Activated CD4-positive, alpha-beta T cell treated with anti-CD3 and anti-CD28 coated beads for 24 hours (primary cell): ENCODE data around the gene EPC1.
"Not testable (repeated sequence)": the region's sequence is repeated elsewhere in the genome, so short reads cannot be mapped to it uniquely, and the experiment has no call there.

Experiments
- DNase-seq, 2 donors: peaks; one replicate each; pipeline ENCODE4 v3.0.0-alpha.2; 2020; ENCODE audit warnings: low read depth in 2 of 2

The EPC1 gene, protein sequence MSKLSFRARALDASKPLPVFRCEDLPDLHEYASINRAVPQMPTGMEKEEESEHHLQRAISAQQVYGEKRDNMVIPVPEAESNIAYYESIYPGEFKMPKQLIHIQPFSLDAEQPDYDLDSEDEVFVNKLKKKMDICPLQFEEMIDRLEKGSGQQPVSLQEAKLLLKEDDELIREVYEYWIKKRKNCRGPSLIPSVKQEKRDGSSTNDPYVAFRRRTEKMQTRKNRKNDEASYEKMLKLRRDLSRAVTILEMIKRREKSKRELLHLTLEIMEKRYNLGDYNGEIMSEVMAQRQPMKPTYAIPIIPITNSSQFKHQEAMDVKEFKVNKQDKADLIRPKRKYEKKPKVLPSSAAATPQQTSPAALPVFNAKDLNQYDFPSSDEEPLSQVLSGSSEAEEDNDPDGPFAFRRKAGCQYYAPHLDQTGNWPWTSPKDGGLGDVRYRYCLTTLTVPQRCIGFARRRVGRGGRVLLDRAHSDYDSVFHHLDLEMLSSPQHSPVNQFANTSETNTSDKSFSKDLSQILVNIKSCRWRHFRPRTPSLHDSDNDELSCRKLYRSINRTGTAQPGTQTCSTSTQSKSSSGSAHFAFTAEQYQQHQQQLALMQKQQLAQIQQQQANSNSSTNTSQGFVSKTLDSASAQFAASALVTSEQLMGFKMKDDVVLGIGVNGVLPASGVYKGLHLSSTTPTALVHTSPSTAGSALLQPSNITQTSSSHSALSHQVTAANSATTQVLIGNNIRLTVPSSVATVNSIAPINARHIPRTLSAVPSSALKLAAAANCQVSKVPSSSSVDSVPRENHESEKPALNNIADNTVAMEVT

DNA sequence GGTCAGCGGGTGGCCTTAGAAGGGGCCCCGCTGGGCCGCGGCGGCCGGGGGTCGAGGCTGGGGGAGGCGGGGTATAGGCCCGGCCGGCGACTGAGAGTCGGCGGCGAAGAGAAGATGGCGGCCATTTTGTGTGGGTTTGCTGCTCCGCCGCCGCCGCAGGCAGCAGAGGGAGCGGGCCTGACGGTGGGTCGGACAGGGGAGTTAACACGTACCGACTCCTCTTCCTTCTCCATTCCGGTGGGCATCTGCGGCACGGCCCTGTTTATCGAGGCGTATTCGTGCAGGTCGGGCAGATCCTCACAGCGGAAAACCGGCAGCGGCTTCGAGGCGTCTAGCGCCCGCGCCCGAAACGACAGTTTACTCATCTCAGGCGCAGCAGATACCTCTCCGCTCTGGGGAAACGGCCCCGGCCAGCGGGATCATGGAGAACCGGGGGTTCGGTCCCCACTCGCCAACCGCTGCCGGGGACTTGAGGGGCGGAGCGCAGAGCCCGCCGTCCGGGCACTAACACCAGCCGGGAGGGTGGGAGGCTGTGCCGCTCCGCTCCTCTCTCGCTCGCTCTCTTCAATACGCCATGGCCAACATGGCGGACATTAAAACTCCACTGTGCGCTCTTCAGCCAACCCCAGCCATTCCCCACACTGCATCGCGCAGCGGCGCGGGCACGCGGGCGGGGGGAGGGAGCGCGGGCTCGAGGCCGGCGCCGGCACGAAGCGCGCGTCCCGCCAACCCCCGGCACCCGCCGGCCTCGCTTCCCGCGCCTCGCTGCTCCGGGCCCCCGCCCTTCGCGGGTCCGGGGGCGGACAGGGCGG is at the start of gene EPC1:
EPC1 (minus strand) TSS at position 608 of the 812 bp plus-strand sequence; CDS start at position 365, 243 bp downstream.
- peak; percentile 75 to 76 for DNase-seq

GRCh38 chr10:32393911-32394310 is 47.0 kb upstream of the EPC1 start:
- no peak for DNase-seq

GRCh38 chr10:32392284-32392683 is 45.3 kb upstream of the EPC1 start:
- not testable (repeated sequence) for DNase-seq

- DNase-seq, result no peak
Observed at GRCh38 chr10:32390193-32390592, 43.2 kb upstream of the EPC1 start.

GRCh38 chr10:32388258-32389027 is 41.5 kb upstream of the EPC1 start:
- DNase-seq, result no peak

DNA sequence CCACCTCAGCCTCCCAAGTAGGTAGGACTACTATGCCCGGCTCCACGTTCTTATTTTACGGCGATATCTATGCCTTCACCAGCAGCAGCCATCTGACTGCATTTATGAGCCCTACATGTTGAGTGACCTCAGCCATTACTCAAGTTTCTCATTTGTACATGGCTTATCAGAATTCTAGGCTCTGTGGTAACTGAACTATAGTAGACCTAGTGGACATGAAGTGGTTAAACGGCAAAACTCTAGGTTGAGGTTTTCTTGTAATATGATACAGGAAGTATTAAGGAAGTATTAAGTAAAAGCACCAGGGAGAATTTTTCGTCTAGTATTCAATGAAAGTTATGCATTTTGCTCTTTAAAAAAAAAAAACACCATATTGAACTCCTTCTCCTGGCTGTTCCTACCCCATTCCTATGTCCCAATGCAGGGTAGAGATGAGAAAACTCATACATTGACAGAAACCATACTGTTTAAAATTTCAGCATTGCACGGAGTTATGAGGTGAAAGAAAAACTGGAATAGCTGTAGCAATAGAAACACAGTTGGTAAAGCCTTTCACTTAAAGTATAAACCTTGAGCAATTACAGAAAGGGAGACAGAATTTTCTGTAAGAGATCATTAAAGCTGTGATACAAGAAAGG is 39.8 kb upstream of the EPC1 start:
- no peak for DNase-seq

DNA sequence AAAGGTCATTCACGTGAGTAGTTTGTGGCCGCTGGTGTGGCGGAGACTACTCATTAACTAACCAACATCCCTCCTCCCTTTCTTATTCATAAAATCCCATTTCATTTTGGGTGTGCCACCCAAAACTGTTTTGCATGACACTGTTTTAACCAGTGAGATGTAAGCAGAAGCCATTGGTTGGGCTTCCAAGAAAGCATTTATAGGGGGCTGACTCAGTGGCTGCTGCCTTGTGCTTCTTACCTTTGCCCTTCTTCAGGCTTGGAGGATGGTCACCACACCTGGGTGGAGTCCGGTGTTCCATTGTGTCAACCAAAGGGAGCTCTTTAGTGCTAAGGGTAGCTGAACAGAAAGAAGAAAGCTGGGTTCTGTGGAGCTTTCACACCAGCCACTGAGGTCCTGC is 37.2 kb upstream of the EPC1 start:
- DNase-seq, result no peak

DNA sequence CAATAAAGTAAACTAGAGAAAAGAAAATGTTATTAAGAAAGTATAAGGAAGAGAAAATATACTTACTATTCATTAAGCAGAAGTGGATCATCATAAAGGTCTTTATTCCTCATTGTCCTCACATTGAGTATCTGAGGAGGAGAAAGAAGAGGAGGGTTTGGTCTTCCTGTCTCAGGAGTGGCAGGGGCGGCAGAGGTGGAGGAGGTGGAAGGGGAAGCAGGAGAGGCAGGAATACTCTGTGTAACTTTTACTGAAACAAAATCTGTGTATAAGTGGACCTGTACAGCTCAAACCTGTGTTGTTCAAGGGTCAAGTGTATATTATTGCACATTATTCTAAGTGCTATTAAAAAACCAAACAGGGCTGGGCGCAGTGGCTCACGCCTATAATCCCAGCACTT is 34.2 kb upstream of the EPC1 start:
- no peak for DNase-seq

DNA sequence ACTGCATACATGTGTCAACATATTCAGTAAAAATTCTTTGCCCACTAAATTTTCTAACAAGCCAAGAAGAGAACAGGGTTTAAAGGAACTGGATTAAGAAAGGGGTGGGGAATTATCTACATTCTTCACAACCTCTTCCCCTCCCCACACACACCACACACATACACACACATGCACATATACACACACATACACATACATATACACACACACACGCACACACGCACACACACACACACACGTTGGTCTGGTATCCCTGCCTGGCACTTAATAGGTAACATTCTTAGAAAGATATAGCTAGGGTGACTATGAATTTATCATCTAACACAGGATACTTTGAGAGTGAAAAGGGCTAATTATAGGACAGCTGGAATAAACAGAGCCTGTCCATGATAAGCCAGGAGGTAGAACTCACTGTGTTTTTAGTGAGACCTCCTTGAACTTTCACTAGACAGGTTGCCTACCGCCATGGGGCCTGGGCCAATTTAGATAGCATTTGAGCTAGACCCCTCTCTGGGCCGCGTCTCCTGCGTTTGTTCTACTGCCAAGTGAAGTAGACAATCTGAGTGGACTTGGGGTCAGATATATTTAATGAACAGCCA is 33.1 kb upstream of the EPC1 start:
- no peak for DNase-seq

DNA sequence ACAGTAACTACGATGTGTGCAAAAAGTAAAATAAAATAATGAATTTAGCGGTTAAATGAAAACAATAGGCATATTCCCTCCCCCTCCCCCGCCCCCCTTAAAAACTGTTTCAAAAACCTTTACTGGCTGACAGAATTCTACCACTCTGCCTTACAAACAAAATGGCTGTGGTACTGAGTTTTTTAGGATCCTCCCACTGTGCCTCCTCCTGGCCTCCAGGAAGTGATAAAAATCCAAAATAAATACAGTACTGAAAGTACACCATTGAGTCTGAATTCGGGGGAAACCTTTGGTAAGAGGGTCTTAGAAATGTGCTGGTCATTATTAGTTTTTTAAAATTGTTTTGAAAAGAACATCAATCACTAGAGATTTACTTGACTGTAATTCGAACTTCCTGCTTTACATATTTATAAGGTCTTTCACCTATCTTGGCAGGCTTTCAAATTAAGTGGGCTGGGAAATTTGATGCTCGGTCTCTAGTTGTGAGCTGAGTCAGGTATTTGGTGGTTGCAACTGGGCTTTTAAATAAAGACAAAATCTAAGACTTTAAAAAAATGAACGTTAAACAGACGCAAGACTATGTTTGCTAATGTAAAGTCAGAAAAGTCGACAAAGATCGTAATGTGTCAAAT is 32.5 kb upstream of the EPC1 start:
- DNase-seq, result no peak

DNA sequence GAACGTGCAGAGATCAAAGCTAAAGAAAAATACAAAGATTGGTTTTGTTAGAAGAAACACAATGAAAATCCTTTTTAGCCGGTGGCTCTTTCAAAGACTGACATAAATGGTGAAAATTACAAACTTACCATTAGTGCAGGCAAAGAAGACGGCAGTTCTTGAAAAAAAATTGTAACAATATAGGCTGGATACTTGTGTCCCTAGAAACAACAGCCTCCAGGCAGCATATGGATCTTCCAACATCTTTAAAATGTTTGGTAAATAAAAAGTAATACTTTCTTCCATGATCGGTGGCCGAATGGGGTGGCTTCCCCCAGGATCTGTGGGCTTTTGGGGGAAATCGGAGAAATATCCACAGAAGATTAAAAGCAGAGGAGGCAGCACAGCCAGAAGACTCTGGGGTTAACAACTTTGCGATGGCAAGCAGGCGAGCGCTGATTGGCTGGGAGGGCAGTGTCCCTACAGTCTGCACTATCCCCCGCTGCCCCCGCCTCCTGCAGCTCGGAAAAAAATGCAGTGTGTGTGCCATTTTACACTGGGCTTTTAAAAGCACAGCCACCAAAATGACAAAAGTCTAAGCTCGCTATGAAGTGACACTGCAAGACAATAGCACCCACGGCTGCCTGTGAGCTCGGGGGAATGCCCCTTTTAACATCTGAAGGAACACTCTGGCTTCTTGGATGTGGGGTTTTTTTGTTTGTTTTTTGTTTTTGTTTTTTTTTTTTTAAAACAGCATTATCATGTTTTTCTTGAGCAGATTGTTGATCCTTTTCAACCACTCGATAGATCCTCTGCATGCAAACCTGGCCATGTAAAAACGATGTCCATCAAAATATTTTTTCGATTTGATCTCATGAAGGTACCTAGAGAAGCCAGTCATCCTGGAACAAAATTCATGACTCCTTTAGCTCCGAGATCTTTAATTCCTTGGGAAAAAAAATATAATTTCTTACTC is 31.7 kb upstream of the EPC1 start:
- peak; percentile 82 to 86 for DNase-seq

DNA sequence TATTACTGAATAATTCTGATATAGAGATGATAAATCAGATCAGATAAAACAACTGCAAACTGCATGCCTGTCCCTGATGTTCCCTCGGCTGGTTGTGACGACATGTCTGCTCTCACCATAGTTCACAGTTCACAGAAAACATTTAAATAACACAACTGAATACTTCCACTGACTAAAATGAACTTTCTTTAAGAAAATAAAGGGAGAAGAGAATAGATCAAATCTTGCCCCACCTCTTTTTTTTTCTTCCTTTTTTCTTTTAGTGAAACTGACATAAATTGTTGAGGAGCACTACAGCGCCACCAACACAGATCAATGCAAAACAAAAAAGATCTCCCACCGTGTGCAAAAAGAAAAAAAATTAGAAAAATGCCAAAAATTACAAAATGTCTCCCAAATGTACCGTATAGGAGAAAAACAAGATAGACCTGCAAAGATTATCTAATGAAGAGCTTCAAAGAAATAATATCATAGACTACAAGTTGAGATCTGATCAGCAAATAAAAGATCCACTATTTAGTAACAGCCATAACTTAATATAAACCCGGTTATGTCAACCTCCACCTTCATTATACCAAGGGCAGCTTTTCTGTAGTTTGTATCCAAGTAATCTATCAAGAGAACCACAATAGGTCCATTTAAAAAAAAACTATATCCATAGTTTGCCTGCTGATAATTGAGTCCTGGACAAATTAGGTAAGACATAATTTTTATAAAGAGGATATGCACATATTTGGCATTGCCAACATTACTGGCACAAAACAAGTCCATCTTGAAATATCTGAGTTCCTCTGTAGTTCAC is 30.7 kb upstream of the EPC1 start:
- DNase-seq, result no peak

GRCh38 chr10:32376771-32377170 is 29.8 kb upstream of the EPC1 start:
- DNase-seq, result no peak

- no peak for DNase-seq
Observed at GRCh38 chr10:32376097-32376496, 29.1 kb upstream of the EPC1 start.

DNA sequence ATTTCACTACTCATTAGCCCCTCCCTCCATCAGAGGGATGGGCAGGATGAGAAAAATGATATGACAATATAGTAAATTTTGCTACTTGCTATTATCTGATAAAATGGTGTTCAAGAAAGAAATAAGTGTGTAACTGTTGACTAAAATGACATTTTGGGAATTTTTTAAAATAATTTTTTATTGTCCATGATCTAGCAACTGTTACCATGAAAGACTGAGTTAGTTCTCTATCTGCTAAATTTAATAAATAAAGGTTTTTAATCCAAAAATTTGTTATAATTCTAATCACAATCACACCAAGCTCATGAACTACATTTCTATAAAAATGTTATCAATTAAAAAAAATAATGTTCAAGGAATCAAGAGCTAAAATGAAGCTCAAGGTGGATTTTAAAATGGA is 28.7 kb upstream of the EPC1 start:
- no peak for DNase-seq

- no peak for DNase-seq
Observed at GRCh38 chr10:32374605-32375004, 27.6 kb upstream of the EPC1 start.

GRCh38 chr10:32373496-32373895 is 26.5 kb upstream of the EPC1 start:
- DNase-seq, result no peak

GRCh38 chr10:32373031-32373430 is 26.1 kb upstream of the EPC1 start:
- DNase-seq, result no peak
